K562 (cell line): Measurements from ENCODE around the gene PARD6B. TPM values are rescaled to one million over a fixed set of nuclear protein-coding genes. Genes with fewer than 3 reads are reported as not detected.

Source experiments
- BACH1 ChIP-seq: fragments of 200-800 bp; sonication (Bioruptor generic); IDR thresholded peaks from 2 replicates; pipeline ENCODE4 v1.6.1; 2016; ENCODE audit warnings: missing genetic modification characterization, missing compliant biosample characterization
- CBX2 ChIP-seq: fragments of 200-600 bp; sonication (generic); IDR thresholded peaks from one replicate; pipeline ENCODE4 v1.6.1; 2012; ENCODE audit warnings: mild to moderate bottlenecking, low read length, inconsistent platforms; ENCODE audit not compliant: insufficient read depth, poor library complexity, severe bottlenecking
- DMBX1 ChIP-seq: fragments of 250-450 bp; sonication (Bioruptor Pico); IDR thresholded peaks from 2 replicates; pipeline ENCODE4 v1.8.0; 2022; ENCODE audit warnings: inconsistent platforms, mild to moderate bottlenecking, moderate library complexity, borderline replicate concordance
- EHMT2 ChIP-seq: fragments of 450-650 bp; IDR thresholded peaks from 2 replicates; pipeline ENCODE4 v1.6.1; 2018; ENCODE audit warnings: antibody characterized with exemption
- ESRRA ChIP-seq: fragments of 450-650 bp; IDR thresholded peaks from 2 replicates; pipeline ENCODE4 v1.6.1; 2014; ENCODE audit warnings: low read depth, mild to moderate bottlenecking, moderate library complexity, borderline replicate concordance
- EWSR1 ChIP-seq: fragments of 450-650 bp; IDR thresholded peaks from 2 replicates; pipeline ENCODE4 v1.6.1; 2018; ENCODE audit warnings: borderline replicate concordance, mild to moderate bottlenecking, low read depth, moderate library complexity; ENCODE audit not compliant: partially characterized antibody
- FIP1L1 ChIP-seq: fragments of 200-400 bp; formaldehyde crosslinking; IDR thresholded peaks from 2 replicates; pipeline ENCODE4 v1.6.1; 2018; ENCODE audit warnings: mild to moderate bottlenecking, low read depth, low read length; ENCODE audit not compliant: poor library complexity, severe bottlenecking
- FOXP1 ChIP-seq: sonication (generic); formaldehyde crosslinking; IDR thresholded peaks from 2 replicates; pipeline ENCODE4 v1.8.0; 2022; ENCODE audit warnings: mild to moderate bottlenecking, missing genetic modification reagents
- GTF2E2 ChIP-seq: fragments of 200-800 bp; sonication (Bioruptor generic); IDR thresholded peaks from 2 replicates; pipeline ENCODE4 v1.6.1; 2016; ENCODE audit warnings: missing genetic modification characterization, missing compliant biosample characterization
- HMG20A ChIP-seq: fragments of 450-650 bp; formaldehyde crosslinking; conservative IDR thresholded peaks from 2 replicates; pipeline ENCODE4 v1.4.0; 2020; ENCODE audit warnings: mild to moderate bottlenecking, mixed read lengths
- KAT2B ChIP-seq: IDR thresholded peaks from one replicate; pipeline ENCODE4 v1.6.1; 2012; ENCODE audit warnings: low read depth, mild to moderate bottlenecking, control low read depth, inconsistent platforms, low read length, moderate library complexity
- NFIX ChIP-seq: fragments of 250-450 bp; sonication (Bioruptor Pico); IDR thresholded peaks from 2 replicates; pipeline ENCODE4 v1.4.0; 2020; ENCODE audit warnings: low read depth, mild to moderate bottlenecking, moderate library complexity
- PRPF4 ChIP-seq: fragments of 200-400 bp; formaldehyde crosslinking; IDR thresholded peaks from one replicate; pipeline ENCODE4 v1.6.1; 2017; ENCODE audit warnings: low read length, low read depth, mild to moderate bottlenecking; ENCODE audit not compliant: insufficient read depth, poor library complexity, severe bottlenecking
- TAF15 ChIP-seq: fragments of 200-400 bp; formaldehyde crosslinking; IDR thresholded peaks from 2 replicates; pipeline ENCODE4 v1.6.1; 2017; ENCODE audit warnings: mild to moderate bottlenecking, low read depth, low read length, moderate library complexity
- TRIM24 ChIP-seq, 2 experiments: fragments of 450-650 bp; IDR thresholded peaks; 2 replicates each; pipeline ENCODE4 v1.6.1; 2016
- TSC22D4 ChIP-seq: fragments of 450-650 bp; IDR thresholded peaks from 2 replicates; pipeline ENCODE4 v1.6.1; 2016; ENCODE audit warnings: missing genetic modification characterization, missing biosample characterization, control low read depth
- XRCC5 ChIP-seq: fragments of 200-400 bp; formaldehyde crosslinking; IDR thresholded peaks from 2 replicates; pipeline ENCODE4 v1.6.1; 2017; ENCODE audit warnings: low read depth, mild to moderate bottlenecking, low read length
- ZNF41 ChIP-seq: fragments of 250-450 bp; sonication (Bioruptor Pico); conservative IDR thresholded peaks from 2 replicates; pipeline ENCODE4 v1.4.0; 2020; ENCODE audit warnings: mild to moderate bottlenecking
- polyA plus RNA-seq, 8 experiments: library from polyadenylated mRNA; depleted of rRNA in 4 of 8; stranded (reverse) in 5 of 8; unstranded in 3 of 8; fragments of >200 nt; fragmentation: Nextera tagmentation in 2 of 8; fragmentation: Illumina TruSeq in 1 of 8; extraction: Ambion mirVana in 2 of 8; extraction: Trizol in 1 of 8; gene quantifications; 2 replicates each; pipeline versions ENCODE4 v1.2.1 to v1.2.3, GENCODE V29; 2011 to 2014; ENCODE audit warnings: inconsistent platforms in 1 of 8, missing spikeins in 1 of 8
- total RNA-seq, 7 experiments: library from RNA; depleted of rRNA in 6 of 7; stranded (reverse); fragments of >200 nt in 6 of 7; fragmentation: Illumina TruSeq in 2 of 7; extraction: Trizol in 2 of 7; gene quantifications; 2 replicates each; pipeline versions ENCODE4 v1.2.1 to v1.2.3, GENCODE V29; 2011 to 2021; ENCODE audit warnings: low replicate concordance in 1 of 7
- TF ChIP-seq, protein P1 (sequence below): IDR thresholded peaks from 2 replicates; pipeline ENCODE4 v1.6.1; 2014; ENCODE audit warnings: antibody characterized with exemption
- TF ChIP-seq, protein P2 (sequence below), 3 experiments: fragments of 200-800 bp in 1 of 3; fragments of 250-450 bp in 1 of 3; fragments of 450-650 bp in 1 of 3; sonication (Bioruptor Pico) in 1 of 3; sonication (Bioruptor generic) in 1 of 3; formaldehyde crosslinking in 1 of 3; IDR thresholded peaks; 2 replicates each; pipeline versions ENCODE4 v1.6.1 to v1.8.0; 2016 to 2022; ENCODE audit warnings: mild to moderate bottlenecking in 2 of 3, missing genetic modification characterization in 2 of 3, missing compliant biosample characterization in 1 of 3, moderate library complexity in 1 of 3

The PARD6B gene
- total and polyA plus RNA-seq, 9 of the 15 experiments (the other 6 are each of a cell fraction or from before 2014, with no cell fraction given) = 1.7 to 12.3 (median 5.5) TPM

DNA sequence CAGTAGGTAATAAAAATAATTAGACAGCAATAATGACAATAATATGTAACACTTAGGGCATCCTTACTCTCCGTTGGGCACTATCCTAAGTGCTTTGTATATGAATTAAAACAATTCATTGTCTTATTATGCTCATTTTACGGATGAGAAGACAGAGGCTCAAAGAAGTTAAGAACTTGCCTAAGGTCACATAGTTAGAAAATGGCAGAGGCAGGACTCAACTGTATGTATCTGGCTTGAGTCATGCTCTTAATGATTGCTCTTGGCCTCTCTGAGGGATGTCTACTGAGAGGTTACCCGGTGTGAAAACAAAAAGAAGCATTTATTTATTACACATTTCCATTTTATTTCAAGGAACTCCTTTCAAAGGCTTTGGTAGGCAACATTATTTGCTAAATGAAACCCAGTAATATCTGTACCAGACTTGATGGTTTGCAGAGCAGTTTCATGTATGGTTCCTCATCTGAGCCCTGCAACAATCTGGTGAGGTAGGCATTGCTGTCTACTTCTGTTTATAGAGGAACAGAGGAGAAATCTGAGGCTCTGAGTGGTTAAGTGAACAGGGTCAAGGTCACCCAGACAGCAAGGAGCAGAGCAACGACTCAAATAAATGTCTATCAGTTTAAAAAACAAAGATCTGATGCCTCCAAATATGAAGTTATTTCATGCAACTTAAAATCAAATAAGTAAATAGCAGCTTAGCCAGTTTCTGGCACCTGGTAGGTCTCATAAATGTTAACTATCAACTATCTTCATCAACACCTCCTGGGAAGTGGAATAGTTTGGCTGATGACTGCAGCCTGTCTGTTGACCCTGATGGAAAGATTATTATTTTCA lies 4.2 kb upstream of the PARD6B start (continued):
- TF ChIP-seq EWSR1 (peak; percentile 60), HMG20A (CRISPR knock-in tag) (no peak), FIP1L1 (no peak), NFIX (CRISPR knock-in tag) (no peak), KAT2B (no peak), EHMT2 (no peak), XRCC5 (no peak), PRPF4 (no peak), TAF15 (no peak), TRIM24 (IDR thresholded peaks at IDR 0.05) (no peak), BACH1 (tag) (no peak), FOXP1 (CRISPR knock-in tag) (no peak), ESRRA (peak; percentile 40; the same call in 1 of the 2 replicates), CBX2 (no peak), GTF2E2 (tag) (no peak), ZNF41 (CRISPR knock-in tag) (no peak), TSC22D4 (tag) (no peak), DMBX1 (CRISPR knock-in tag) (no peak)
- TF ChIP-seq, protein P1, sequence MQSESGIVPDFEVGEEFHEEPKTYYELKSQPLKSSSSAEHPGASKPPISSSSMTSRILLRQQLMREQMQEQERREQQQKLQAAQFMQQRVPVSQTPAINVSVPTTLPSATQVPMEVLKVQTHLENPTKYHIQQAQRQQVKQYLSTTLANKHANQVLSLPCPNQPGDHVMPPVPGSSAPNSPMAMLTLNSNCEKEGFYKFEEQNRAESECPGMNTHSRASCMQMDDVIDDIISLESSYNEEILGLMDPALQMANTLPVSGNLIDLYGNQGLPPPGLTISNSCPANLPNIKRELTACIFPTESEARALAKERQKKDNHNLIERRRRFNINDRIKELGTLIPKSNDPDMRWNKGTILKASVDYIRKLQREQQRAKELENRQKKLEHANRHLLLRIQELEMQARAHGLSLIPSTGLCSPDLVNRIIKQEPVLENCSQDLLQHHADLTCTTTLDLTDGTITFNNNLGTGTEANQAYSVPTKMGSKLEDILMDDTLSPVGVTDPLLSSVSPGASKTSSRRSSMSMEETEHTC = no peak
- TF ChIP-seq, protein P2, sequence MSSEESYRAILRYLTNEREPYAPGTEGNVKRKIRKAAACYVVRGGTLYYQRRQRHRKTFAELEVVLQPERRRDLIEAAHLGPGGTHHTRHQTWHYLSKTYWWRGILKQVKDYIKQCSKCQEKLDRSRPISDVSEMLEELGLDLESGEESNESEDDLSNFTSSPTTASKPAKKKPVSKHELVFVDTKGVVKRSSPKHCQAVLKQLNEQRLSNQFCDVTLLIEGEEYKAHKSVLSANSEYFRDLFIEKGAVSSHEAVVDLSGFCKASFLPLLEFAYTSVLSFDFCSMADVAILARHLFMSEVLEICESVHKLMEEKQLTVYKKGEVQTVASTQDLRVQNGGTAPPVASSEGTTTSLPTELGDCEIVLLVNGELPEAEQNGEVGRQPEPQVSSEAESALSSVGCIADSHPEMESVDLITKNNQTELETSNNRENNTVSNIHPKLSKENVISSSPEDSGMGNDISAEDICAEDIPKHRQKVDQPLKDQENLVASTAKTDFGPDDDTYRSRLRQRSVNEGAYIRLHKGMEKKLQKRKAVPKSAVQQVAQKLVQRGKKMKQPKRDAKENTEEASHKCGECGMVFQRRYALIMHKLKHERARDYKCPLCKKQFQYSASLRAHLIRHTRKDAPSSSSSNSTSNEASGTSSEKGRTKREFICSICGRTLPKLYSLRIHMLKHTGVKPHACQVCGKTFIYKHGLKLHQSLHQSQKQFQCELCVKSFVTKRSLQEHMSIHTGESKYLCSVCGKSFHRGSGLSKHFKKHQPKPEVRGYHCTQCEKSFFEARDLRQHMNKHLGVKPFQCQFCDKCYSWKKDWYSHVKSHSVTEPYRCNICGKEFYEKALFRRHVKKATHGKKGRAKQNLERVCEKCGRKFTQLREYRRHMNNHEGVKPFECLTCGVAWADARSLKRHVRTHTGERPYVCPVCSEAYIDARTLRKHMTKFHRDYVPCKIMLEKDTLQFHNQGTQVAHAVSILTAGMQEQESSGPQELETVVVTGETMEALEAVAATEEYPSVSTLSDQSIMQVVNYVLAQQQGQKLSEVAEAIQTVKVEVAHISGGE (CRISPR knock-in tag; IDR thresholded peaks at IDR 0.05) = peak in 1 of 3 experiments; percentile 95; a peak in 2 of 6 replicates
